Measurements from ENCODE around the gene INPP5B.

Gene INPP5B

DNA sequence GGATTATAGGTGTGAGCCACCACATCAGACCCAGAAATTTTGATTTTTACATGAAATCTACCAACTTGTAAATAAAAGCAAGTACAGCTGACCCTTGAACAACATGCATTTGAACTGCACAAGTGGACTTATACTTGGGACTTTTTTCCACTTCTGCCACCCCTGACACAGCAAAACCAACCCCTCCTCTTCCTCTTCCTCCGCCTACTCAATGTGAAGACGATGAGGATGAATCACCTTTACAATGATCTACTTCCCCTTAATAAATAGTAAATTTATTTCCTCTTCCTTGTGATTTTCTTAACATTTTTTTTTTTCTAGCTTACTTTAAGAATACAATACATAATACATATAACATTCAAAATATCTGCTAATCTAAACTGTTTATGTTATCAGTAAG lies 121.3 kb downstream of the INPP5B start:
- no peak overlapping the region for H3K4me3 ChIP-seq (replicated peaks; ENCODE audit: low read depth, low read length)
- TF ChIP-seq, protein P1, sequence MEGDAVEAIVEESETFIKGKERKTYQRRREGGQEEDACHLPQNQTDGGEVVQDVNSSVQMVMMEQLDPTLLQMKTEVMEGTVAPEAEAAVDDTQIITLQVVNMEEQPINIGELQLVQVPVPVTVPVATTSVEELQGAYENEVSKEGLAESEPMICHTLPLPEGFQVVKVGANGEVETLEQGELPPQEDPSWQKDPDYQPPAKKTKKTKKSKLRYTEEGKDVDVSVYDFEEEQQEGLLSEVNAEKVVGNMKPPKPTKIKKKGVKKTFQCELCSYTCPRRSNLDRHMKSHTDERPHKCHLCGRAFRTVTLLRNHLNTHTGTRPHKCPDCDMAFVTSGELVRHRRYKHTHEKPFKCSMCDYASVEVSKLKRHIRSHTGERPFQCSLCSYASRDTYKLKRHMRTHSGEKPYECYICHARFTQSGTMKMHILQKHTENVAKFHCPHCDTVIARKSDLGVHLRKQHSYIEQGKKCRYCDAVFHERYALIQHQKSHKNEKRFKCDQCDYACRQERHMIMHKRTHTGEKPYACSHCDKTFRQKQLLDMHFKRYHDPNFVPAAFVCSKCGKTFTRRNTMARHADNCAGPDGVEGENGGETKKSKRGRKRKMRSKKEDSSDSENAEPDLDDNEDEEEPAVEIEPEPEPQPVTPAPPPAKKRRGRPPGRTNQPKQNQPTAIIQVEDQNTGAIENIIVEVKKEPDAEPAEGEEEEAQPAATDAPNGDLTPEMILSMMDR (IDR thresholded peaks at IDR 0.05; ENCODE audit: low read depth, low read length, missing control alignments), result no peak
- DNase-seq (ENCODE audit: extremely low read depth, low read depth), result no peak

DNA sequence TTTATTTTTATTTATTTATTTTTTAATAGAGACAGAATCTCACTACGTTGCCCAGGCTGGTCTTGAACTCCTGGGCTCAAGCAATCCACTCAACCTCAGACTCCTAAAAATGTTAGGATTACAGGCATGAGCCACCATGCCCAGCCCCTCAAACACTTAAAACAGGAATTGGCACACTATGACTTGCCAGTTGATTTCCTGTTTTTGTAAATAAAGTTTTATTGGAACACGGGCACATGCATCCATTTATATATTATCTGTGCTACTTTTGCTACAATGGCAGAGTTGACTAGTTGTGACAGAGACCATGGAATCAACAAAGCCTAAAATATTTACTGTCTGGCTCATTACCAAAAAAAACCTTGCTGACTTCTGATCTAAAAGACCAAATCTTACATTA lies 122.9 kb downstream of the INPP5B start:
- TF ChIP-seq, protein P1 (IDR thresholded peaks at IDR 0.05; ENCODE audit: low read depth, low read length, missing control alignments), result no peak
- DNase-seq (ENCODE audit: extremely low read depth, low read depth), result no peak
- no peak overlapping the region for H3K4me3 ChIP-seq (replicated peaks; ENCODE audit: low read depth, low read length)

DNA sequence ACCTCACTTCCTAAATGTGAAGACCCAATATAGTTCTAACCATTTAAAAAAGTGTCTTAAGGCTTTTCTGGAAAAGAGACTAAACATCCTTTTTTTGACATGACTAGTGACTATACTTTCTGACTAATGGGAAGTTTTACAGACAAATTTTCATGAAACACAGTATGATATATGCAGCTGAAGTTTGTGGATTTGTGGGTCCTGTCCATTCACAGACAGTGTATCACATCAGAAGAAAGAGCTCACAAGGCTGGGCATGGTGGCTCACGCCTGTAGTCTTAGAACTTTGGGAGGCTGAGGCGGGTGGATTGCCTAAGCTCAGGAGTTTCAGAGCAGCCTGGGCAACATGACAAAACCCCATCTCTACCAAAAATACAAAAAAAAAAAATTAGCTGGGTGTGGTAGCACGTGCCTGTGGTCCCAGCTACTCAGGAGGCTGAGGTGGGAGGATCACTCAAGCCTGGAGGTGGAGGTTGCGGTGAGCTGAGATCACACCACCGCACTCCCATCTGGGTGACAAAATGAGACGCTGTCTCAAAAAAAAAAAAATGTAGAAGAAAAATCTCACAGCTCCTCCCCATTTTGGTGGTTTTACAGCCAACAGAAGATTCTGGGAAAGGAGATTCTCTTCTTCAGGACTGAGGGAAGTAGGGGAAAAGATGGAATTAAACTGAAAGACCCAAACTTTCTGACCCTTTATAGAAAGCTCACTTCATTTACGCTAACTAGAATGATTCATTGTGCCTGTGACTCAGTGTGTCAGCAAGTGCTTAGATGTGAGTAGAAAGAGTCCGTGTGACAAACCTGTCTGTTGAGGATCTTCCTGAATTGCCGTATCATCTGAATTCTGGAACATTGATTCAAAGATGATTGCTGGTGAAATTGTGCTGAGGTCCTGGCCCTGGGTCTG lies 123.7 kb downstream of the INPP5B start:
- no peak overlapping the region for H3K4me3 ChIP-seq (replicated peaks; ENCODE audit: low read depth, low read length)
- TF ChIP-seq, protein P1 (IDR thresholded peaks at IDR 0.05; ENCODE audit: low read depth, low read length, missing control alignments), result no peak
- DNase-seq (ENCODE audit: extremely low read depth, low read depth), result no peak

DNA sequence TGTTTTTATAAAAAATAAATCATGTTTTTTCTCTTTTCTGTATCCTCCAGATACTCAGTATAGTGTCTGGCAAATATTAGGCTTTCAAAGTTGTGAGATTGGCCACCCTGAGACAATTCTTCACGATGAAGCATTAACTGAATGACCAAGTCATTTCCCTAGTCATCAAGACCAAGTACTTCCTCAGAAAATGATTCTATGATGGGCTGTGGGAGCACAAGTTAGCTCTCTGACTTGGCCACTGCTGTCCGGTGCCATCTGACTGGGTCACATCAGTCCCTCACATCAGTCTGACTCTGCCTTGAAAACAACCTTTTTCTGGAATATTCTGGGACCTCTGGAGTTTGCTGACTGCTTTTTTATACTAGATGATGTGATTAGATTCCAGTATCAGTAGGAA lies 125.4 kb downstream of the INPP5B start:
- no peak for DNase-seq (ENCODE audit: extremely low read depth, low read depth)
- no peak overlapping the region for H3K4me3 ChIP-seq (replicated peaks; ENCODE audit: low read depth, low read length)
- TF ChIP-seq, protein P1 (IDR thresholded peaks at IDR 0.05; ENCODE audit: low read depth, low read length, missing control alignments), result no peak

DNA sequence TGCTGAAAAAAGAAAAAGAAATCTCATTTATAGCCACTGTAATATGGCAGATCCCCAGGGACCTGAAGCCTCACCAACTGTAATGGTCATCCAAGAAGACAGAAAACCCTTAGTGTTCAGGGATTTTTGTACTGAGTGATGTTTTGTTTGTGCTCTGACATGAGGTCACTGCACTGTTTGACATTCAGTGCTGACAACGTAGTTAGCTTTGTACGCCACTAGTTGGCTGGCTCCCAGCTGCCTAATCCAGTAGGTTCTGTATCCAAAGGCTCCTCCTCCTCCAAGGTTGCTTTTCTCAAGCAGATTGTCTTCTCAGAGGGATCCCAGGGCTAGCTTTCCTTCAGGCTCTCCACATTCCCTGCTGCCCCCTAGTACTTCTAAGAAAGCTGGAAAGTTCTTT lies 129.4 kb downstream of the INPP5B start:
- TF ChIP-seq, protein P1 (IDR thresholded peaks at IDR 0.05; ENCODE audit: low read depth, low read length, missing control alignments), result no peak
- no peak overlapping the region for H3K4me3 ChIP-seq (replicated peaks; ENCODE audit: low read depth, low read length)
- no peak for DNase-seq (ENCODE audit: extremely low read depth, low read depth)

DNA sequence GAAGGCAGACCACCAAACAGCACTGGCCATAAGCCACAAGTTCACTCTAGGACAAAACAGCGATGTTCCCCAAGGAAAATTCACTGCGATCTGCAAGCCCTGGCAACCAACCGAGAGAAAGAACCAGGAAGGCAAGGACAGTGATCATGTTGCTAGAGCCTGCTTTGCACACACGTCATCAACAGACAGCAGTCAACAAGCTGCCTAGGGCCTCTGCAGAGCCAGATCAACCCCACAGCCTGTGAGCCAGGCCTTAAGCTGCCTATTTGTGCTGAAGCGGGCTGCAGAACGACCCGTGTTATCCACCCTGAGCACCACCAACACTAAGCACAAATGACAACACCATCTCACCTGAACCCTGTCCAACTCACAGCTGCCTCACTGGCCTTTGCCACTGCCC lies 132.6 kb downstream of the INPP5B start:
- no peak overlapping the region for H3K4me3 ChIP-seq (replicated peaks; ENCODE audit: low read depth, low read length)
- TF ChIP-seq, protein P1 (IDR thresholded peaks at IDR 0.05; ENCODE audit: low read depth, low read length, missing control alignments), result no peak
- DNase-seq (ENCODE audit: extremely low read depth, low read depth), result no peak

All from HFF-Myc (cell line).